Measurements from ENCODE around the gene CAMK4. TPM values are rescaled to one million over a fixed set of nuclear protein-coding genes. Genes with fewer than 3 reads are reported as not detected.

CAMK4 gene
- total RNA-seq, 1 donor from 2014 or later = 33.7 TPM

DNA sequence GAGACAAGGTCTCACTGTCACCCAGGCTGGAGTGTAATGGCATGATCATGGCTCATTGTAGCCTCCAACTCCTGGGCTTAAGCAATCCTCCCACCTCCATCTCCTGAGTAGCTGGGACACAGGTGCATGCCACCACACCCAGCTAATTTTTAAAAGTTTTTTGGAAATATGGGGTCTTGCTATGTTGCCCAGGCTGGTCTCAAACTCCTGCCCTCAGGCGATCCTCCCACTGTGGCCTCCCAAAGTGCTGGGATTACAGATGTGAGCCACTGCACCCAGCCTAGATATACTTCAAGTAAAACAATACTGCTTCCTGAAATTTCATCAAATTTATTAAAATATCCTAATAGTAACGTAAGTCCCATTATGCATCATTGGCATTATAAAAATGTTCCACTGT lies 254.7 kb downstream of the CAMK4 start:
- H3K36me3 Mint-ChIP-seq (ENCODE audit: unreplicated experiment) = no peaks in the 10 kb centered on the region
- no peak overlapping the region for H3K4me3 Mint-ChIP-seq (ENCODE audit: unreplicated experiment)
- TF ChIP-seq, protein P1, sequence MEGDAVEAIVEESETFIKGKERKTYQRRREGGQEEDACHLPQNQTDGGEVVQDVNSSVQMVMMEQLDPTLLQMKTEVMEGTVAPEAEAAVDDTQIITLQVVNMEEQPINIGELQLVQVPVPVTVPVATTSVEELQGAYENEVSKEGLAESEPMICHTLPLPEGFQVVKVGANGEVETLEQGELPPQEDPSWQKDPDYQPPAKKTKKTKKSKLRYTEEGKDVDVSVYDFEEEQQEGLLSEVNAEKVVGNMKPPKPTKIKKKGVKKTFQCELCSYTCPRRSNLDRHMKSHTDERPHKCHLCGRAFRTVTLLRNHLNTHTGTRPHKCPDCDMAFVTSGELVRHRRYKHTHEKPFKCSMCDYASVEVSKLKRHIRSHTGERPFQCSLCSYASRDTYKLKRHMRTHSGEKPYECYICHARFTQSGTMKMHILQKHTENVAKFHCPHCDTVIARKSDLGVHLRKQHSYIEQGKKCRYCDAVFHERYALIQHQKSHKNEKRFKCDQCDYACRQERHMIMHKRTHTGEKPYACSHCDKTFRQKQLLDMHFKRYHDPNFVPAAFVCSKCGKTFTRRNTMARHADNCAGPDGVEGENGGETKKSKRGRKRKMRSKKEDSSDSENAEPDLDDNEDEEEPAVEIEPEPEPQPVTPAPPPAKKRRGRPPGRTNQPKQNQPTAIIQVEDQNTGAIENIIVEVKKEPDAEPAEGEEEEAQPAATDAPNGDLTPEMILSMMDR (IDR thresholded peaks at IDR 0.05; ENCODE audit: partially characterized antibody, unreplicated experiment) = no peak
- no peak for DNase-seq
- peaks cover 1% of the 10 kb centered on the region for H3K9me3 Mint-ChIP-seq (ENCODE audit: unreplicated experiment)
- H3K27me3 Mint-ChIP-seq (ENCODE audit: unreplicated experiment) = peaks cover 1% of the 10 kb centered on the region
- no peak overlapping the region for H3K27ac Mint-ChIP-seq (ENCODE audit: unreplicated experiment)
- H3K4me1 Mint-ChIP-seq (ENCODE audit: low read depth, unreplicated experiment) = peaks cover 11% of the 10 kb centered on the region

DNA sequence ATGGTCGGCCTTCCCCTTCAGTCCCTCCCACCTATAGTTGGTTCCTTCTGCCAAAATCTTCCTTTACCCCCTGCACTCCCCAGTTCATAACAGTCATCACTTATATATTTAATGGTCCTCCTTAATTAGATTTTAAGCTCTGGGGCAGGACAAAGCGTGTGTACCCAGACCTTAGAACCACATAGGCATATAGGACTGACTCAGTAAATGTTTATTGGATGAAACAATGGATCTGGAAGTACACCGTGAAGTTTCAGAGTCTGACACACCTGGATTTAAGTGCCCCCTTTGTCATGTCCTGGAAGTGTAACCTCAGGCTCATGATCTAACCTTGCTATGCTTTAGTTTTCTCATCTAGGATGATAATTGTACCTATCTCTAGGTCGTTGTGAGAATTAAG lies 256.2 kb downstream of the CAMK4 start:
- Mint-ChIP-seq H3K27me3 (ENCODE audit: unreplicated experiment) (peaks cover 1% of the 10 kb centered on the region), H3K4me1 (ENCODE audit: low read depth, unreplicated experiment) (peaks cover 11% of the 10 kb centered on the region), H3K9me3 (ENCODE audit: unreplicated experiment) (peaks cover 1% of the 10 kb centered on the region), H3K36me3 (ENCODE audit: unreplicated experiment) (no peaks in the 10 kb centered on the region), H3K4me3 (ENCODE audit: unreplicated experiment) (no peak overlapping the region), H3K27ac (ENCODE audit: unreplicated experiment) (no peak overlapping the region)
- DNase-seq = no peak
- TF ChIP-seq, protein P1 (IDR thresholded peaks at IDR 0.05; ENCODE audit: partially characterized antibody, unreplicated experiment) = no peak

DNA sequence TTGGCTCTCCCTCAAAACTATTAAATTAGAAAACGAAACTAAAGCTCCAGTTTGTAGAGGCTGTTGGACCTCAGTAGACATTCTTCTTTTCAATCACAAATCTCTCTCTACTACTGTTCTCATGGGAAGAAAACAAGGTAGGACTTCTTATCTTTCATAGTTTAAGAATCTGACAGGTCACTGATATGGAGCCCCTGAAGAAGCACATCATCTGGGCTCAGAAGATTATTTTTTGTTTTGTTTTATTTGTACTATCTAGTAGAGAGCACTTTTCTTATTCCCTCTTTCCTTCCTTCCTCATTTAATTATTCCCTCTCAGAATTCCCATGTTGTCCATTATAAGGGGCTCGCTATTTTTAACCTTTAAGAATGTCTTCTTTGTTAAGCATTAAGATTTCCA lies 261.9 kb downstream of the CAMK4 start:
- H3K9me3 Mint-ChIP-seq (ENCODE audit: unreplicated experiment) = no peaks in the 10 kb centered on the region
- peaks cover 8% of the 10 kb centered on the region for H3K4me1 Mint-ChIP-seq (ENCODE audit: low read depth, unreplicated experiment)
- H3K27ac Mint-ChIP-seq (ENCODE audit: unreplicated experiment) = peak overlapping the region; percentile 14
- H3K27me3 Mint-ChIP-seq (ENCODE audit: unreplicated experiment) = no peaks in the 10 kb centered on the region
- TF ChIP-seq, protein P1 (IDR thresholded peaks at IDR 0.05; ENCODE audit: partially characterized antibody, unreplicated experiment) = no peak
- H3K4me3 Mint-ChIP-seq (ENCODE audit: unreplicated experiment) = no peak overlapping the region
- H3K36me3 Mint-ChIP-seq (ENCODE audit: unreplicated experiment) = no peaks in the 10 kb centered on the region
- DNase-seq = no peak

DNA sequence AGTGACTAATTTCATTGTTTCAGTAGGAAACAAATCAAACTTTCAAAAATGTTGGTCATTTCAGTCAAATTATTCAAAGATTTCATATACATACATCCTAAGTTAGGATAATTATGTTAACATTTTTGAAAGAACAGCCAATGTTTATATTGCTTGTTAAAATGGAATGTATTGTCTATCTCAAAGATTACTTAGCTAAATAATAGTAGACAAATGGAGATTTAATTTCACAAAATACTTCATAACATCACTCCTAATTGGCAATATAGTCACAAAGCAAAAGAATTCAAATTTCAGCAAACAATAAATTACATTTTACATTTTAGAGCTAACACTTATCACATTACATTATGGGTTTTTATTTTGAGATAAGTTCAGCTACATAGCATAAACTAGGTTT lies 262.7 kb downstream of the CAMK4 start:
- Mint-ChIP-seq H3K9me3 (ENCODE audit: unreplicated experiment) (no peaks in the 10 kb centered on the region), H3K4me1 (ENCODE audit: low read depth, unreplicated experiment) (peaks cover 11% of the 10 kb centered on the region), H3K4me3 (ENCODE audit: unreplicated experiment) (no peak overlapping the region), H3K27ac (ENCODE audit: unreplicated experiment) (no peak overlapping the region), H3K27me3 (ENCODE audit: unreplicated experiment) (no peaks in the 10 kb centered on the region), H3K36me3 (ENCODE audit: unreplicated experiment) (no peaks in the 10 kb centered on the region)
- TF ChIP-seq, protein P1 (IDR thresholded peaks at IDR 0.05; ENCODE audit: partially characterized antibody, unreplicated experiment) = no peak
- no peak for DNase-seq

DNA sequence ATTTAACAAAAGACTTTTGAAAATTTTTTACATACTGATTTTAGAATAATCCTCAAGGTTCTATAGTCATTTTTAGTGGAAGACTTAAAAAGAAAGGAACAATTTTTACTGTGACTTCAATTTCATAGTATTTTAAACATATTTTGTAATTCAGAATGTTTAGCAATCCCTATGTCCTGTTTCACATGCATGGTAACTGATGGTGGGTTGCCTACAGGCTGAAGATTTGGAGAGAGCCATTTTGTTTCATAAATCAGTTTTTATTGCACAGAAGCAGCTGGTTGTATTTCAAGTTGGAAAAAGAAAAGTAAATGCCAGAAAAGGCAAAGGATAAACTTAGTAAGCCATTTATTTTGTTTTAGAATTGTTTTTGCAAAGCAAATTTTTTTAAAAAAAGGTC lies 264.2 kb downstream of the CAMK4 start:
- no peak overlapping the region for H3K4me3 Mint-ChIP-seq (ENCODE audit: unreplicated experiment)
- H3K27me3 Mint-ChIP-seq (ENCODE audit: unreplicated experiment) = no peaks in the 10 kb centered on the region
- no peaks in the 10 kb centered on the region for H3K9me3 Mint-ChIP-seq (ENCODE audit: unreplicated experiment)
- H3K4me1 Mint-ChIP-seq (ENCODE audit: low read depth, unreplicated experiment) = peaks cover 17% of the 10 kb centered on the region
- H3K27ac Mint-ChIP-seq (ENCODE audit: unreplicated experiment) = no peak overlapping the region
- no peak for DNase-seq
- H3K36me3 Mint-ChIP-seq (ENCODE audit: unreplicated experiment) = no peaks in the 10 kb centered on the region
- TF ChIP-seq, protein P1 (IDR thresholded peaks at IDR 0.05; ENCODE audit: partially characterized antibody, unreplicated experiment) = no peak

Data from glutamatergic neuron (in vitro differentiated cells).